GM23248 (cell line): ENCODE measurements around the gene ZC3H18.

Experiments
- EZH2 ChIP-seq: fragments of 200-600 bp; sonication (generic); IDR thresholded peaks from 2 replicates; pipeline ENCODE4 v1.6.1; 2018; ENCODE audit warnings: antibody characterized with exemption, mild to moderate bottlenecking; ENCODE audit not compliant: insufficient read depth, poor library complexity, severe bottlenecking
- EZH2phosphoT487 ChIP-seq: fragments of 200-600 bp; sonication (generic); IDR thresholded peaks from 2 replicates; pipeline ENCODE4 v1.6.1; 2018; ENCODE audit warnings: antibody characterized with exemption, moderate library complexity, mild to moderate bottlenecking, low read depth; ENCODE audit not compliant: insufficient read depth

DNA sequence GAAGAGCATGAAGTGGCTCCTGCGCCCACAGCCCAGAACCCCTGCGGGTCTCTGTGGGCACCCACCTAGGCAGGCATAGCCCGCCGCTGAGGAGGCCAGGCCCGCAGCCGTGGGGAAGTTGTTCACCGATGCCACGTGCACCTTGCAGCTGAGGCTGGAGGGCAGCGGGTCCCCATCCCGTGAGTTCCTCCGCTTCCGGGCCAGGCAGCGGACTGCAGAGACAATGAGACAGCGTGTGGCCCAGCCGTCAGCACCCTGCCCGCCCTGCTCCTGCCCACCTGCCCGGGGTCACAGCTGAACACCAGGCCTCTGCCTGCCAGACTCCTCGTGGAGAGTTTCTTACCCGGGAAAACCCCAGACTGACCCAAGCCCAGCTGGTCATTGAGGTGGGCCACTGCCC lies 87.2 kb downstream of the ZC3H18 start:
- no peak for TF ChIP-seq EZH2
- no peak for TF ChIP-seq EZH2phosphoT487
